A673 (cell line): ENCODE data around the gene DLEC1.

ENCODE experiments used
- CTCF ChIP-seq: fragments of 300-800, 200-600 bp; sonication (generic); conservative IDR thresholded peaks from 2 replicates; pipeline ENCODE4 v1.5.1; 2017; ENCODE audit warnings: low read depth, mild to moderate bottlenecking, antibody characterized with exemption, low read length, moderate library complexity, mixed read lengths
- EZH2 ChIP-seq: fragments of 200-600 bp; sonication (generic); IDR thresholded peaks from 2 replicates; pipeline ENCODE4 v1.6.1; 2017; ENCODE audit warnings: borderline replicate concordance, low read depth, mild to moderate bottlenecking, mixed read lengths, antibody characterized with exemption, low read length; ENCODE audit not compliant: poor library complexity, severe bottlenecking

GRCh38 chr3:38147421-38147820 lies 108.4 kb downstream of the DLEC1 start:
- TF ChIP-seq CTCF (no peak), EZH2 (no peak)
